ENCODE data around the gene PDGFA. TPM values are rescaled to one million over a fixed set of nuclear protein-coding genes. Genes with fewer than 3 reads are reported as not detected.

The PDGFA gene
- polyA plus RNA-seq, 3 donors from 2014 or later: 0.29 to 0.59 TPM; not detected in 1

- Mint-ChIP-seq H3K27ac (no peak overlapping the region), H3K36me3 (no peaks in the 10 kb centered on the region), H3K27me3 (ENCODE audit: low read depth in 3 of 3) (peaks cover 2 to 12% (median 11%) of the 10 kb centered on the region in 3 donors), H3K4me3 (peak overlapping the region in 4 of 5 donors; percentile 15 to 47 (median 37)), H3K4me1 (peaks cover 5 to 11% of the 10 kb centered on the region in 2 donors), H3K9me3 (no peaks in the 10 kb centered on the region)
- DNase-seq: peak in 1 of 3 donors; percentile 13
Observed at GRCh38 chr7:521221-522070, 1.8 kb upstream of the PDGFA start.

DNA sequence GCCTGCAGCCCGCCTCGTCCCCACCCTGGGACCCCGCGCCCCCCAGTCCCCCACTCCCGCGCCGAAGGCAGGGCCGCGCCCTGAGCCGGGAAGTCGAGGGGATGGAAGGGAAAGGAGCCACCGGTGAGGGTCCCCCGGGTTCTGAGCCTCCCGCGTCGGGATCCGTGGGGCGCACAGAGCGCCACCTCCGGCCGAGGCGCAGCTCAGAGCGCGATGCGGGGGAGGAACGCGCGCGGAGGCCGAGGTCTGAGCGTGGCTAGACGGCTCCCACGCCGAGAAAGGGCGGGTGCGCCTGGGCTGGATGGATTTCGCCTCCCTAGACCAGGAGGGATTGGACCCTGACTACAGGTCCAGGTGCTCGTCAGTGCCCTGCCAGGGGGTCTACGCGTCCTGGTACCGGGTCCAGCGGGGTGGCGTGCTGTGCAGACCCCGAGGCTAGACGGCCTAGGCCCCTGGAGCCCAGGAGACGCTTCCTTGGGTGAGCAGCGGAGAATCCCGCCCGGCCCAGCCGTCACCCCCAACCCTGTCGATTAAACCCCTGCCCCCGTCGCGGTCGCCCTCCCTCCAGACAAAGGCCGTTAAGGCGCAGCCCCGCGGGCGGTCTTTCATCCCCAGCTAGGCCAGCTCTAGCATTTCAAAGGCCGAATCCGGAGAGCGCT is 986 bp upstream of the PDGFA start:
- H3K4me1 Mint-ChIP-seq: peaks cover 5 to 11% of the 10 kb centered on the region in 2 donors
- no peak for DNase-seq
- H3K4me3 Mint-ChIP-seq: peak overlapping the region in 2 of 5 donors; percentile 36 to 47
- no peaks in the 10 kb centered on the region for H3K9me3 Mint-ChIP-seq
- no peaks in the 10 kb centered on the region for H3K36me3 Mint-ChIP-seq
- H3K27me3 Mint-ChIP-seq (ENCODE audit: low read depth in 3 of 3): peaks cover 3 to 17% (median 14%) of the 10 kb centered on the region in 3 donors
- H3K27ac Mint-ChIP-seq: no peak overlapping the region

GRCh38 chr7:518630-519483 is 789 bp downstream of the PDGFA start:
- no peaks in the 10 kb centered on the region for H3K36me3 Mint-ChIP-seq
- peak overlapping the region; percentile 57 to 83 (median 76) for H3K4me3 Mint-ChIP-seq
- DNase-seq: peak in 1 of 3 donors; percentile 17

DNA sequence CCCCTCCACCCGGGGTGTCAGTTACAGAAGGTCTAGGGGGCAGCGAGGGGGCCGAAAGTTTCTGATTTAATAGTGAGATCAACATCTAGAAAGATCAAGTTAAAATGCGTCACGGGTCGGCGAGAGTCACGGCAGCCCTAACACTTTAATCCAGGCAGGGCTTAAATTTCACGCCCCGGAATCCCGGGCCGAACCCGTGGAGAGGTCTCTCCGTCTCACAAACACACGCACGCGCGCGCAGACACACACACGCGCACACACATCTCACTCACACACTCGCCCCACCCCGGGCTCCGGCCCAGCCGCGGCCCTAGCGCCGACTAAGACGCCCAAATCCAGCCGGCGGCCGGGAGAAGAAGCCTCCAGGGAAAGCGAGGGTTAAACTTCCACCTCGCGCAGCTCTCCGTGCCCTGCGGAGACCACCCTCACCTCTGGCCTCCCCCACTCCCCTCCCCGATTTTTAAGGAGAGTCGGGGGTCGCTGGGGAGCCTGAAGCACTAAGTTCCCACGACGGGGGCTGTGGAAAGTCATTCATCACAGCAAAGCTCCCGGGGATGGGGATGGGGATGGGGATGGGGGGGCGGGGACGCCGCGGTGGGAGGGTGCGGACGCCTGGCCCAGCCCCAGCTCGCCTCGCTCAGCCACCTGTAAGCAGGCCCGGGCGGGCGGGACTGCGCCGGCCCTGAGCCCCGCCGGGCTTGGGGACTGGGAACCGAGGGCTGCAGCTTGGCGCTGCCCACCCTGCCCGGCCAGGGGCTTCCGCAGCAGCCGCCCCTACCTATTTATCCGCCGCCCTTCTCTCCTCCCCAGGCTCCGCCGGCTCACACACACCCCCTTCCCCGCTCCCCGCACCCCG is 1.6 kb downstream of the PDGFA start:
- Mint-ChIP-seq H3K9me3 (no peaks in the 10 kb centered on the region), H3K36me3 (no peaks in the 10 kb centered on the region), H3K4me3 (peak overlapping the region; percentile 63 to 83 (median 76)), H3K27me3 (ENCODE audit: low read depth in 3 of 3) (peaks cover 5 to 19% (median 17%) of the 10 kb centered on the region in 3 donors), H3K4me1 (peaks cover 5 to 11% of the 10 kb centered on the region in 2 donors), H3K27ac (no peak overlapping the region)
- no peak for DNase-seq

More at GRCh38 chr7:518630-519483, 789 bp downstream of the PDGFA start:
- peaks cover 5 to 11% of the 10 kb centered on the region in 2 donors for H3K4me1 Mint-ChIP-seq
- no peaks in the 10 kb centered on the region for H3K9me3 Mint-ChIP-seq
- peaks cover 5 to 19% (median 16%) of the 10 kb centered on the region in 3 donors for H3K27me3 Mint-ChIP-seq (ENCODE audit: low read depth in 3 of 3)
- no peak overlapping the region for H3K27ac Mint-ChIP-seq

GRCh38 chr7:516606-517456 is 2.8 kb downstream of the PDGFA start:
- no peak for DNase-seq
- Mint-ChIP-seq H3K27ac (no peak overlapping the region), H3K36me3 (no peaks in the 10 kb centered on the region), H3K4me3 (no peak overlapping the region), H3K4me1 (peaks cover 5 to 10% of the 10 kb centered on the region in 2 donors), H3K9me3 (no peaks in the 10 kb centered on the region), H3K27me3 (ENCODE audit: low read depth in 3 of 3) (peaks cover 5 to 18% (median 17%) of the 10 kb centered on the region in 3 donors)

DNA sequence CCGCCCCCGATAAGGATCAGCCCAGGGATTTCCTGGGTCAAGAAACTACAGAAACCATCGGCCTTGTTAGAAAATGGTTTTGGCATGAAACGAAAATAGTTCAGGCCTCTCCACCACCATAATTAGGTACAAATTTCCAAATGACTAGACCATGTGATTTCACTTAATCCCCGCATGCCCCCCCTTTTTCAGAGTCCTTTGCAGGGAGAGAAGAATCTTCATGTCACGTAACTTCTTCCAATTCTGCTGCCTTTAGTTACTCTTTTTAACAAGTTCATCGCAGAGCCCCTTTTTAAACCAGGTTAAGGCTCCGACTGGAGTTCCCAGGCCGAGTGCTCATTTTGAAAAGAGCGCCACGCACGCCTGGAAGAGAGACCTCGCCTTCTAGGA is 3.4 kb downstream of the PDGFA start:
- Mint-ChIP-seq H3K36me3 (no peaks in the 10 kb centered on the region), H3K4me1 (peaks cover 5 to 8% of the 10 kb centered on the region in 2 donors), H3K4me3 (peak overlapping the region in 1 of 5 donors; percentile 25), H3K27me3 (ENCODE audit: low read depth in 3 of 3) (peaks cover 5 to 18% (median 12%) of the 10 kb centered on the region in 3 donors), H3K9me3 (no peaks in the 10 kb centered on the region), H3K27ac (no peak overlapping the region)
- DNase-seq: no peak

DNA sequence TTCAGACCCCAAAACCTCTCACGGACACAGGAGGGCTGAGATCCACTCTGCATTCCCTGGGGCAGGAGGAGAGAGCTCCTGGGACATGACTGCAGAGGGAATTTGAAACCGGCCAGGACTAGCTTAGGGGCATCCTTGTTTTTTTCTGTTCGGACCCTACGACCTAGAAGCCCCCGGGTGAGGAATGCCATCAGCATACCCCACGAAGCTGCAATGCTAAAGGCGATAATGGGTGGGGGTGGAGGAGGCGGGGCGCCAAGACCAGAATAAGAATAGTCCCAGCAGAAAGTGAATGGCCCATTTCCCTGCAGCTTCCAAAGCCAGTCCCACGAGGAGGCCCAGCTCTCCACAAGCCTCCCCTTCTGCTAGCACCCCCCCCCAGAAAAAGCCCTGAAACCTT is 4.0 kb downstream of the PDGFA start:
- no peak overlapping the region for H3K27ac Mint-ChIP-seq
- H3K36me3 Mint-ChIP-seq: no peaks in the 10 kb centered on the region
- no peaks in the 10 kb centered on the region for H3K9me3 Mint-ChIP-seq
- DNase-seq: no peak
- peaks cover 5 to 18% (median 12%) of the 10 kb centered on the region in 3 donors for H3K27me3 Mint-ChIP-seq (ENCODE audit: low read depth in 3 of 3)
- H3K4me1 Mint-ChIP-seq: peaks cover 5 to 8% of the 10 kb centered on the region in 2 donors
- peak overlapping the region in 1 of 5 donors; percentile 5 for H3K4me3 Mint-ChIP-seq

GRCh38 chr7:514651-515598 is 4.7 kb downstream of the PDGFA start:
- Mint-ChIP-seq H3K27ac (no peak overlapping the region), H3K9me3 (no peaks in the 10 kb centered on the region), H3K36me3 (no peaks in the 10 kb centered on the region), H3K4me1 (peaks cover 5 to 8% of the 10 kb centered on the region in 2 donors), H3K4me3 (peak overlapping the region in 1 of 5 donors; percentile 5), H3K27me3 (ENCODE audit: low read depth in 3 of 3) (peaks cover 5 to 18% (median 12%) of the 10 kb centered on the region in 3 donors)
- no peak for DNase-seq

GRCh38 chr7:514242-514641 is 5.4 kb downstream of the PDGFA start:
- no peak overlapping the region for H3K27ac Mint-ChIP-seq
- peaks cover 5 to 8% of the 10 kb centered on the region in 2 donors for H3K4me1 Mint-ChIP-seq
- peaks cover 5 to 18% (median 12%) of the 10 kb centered on the region in 3 donors for H3K27me3 Mint-ChIP-seq (ENCODE audit: low read depth in 3 of 3)
- no peak for DNase-seq
- no peak overlapping the region for H3K4me3 Mint-ChIP-seq
- H3K36me3 Mint-ChIP-seq: no peaks in the 10 kb centered on the region
- no peaks in the 10 kb centered on the region for H3K9me3 Mint-ChIP-seq

GRCh38 chr7:513521-514166 is 6.0 kb downstream of the PDGFA start:
- Mint-ChIP-seq H3K4me1 (peaks cover 5 to 8% of the 10 kb centered on the region in 2 donors), H3K27ac (no peak overlapping the region), H3K36me3 (no peaks in the 10 kb centered on the region), H3K4me3 (peak overlapping the region in 1 of 5 donors; percentile 47), H3K27me3 (ENCODE audit: low read depth in 3 of 3) (peaks cover 5 to 18% (median 12%) of the 10 kb centered on the region in 3 donors), H3K9me3 (no peaks in the 10 kb centered on the region)
- DNase-seq: peak in 1 of 3 donors; percentile 13
